T-helper 17 cell (primary cell): ENCODE data around the gene TRIM27. TPM values are rescaled to one million over a fixed set of nuclear protein-coding genes. Genes with fewer than 3 reads are reported as not detected.

ENCODE experiments used
- ATAC-seq: fragments of 150-1000 bp; cut with Tn5 transposase; 2 replicates; pipeline ENCODE4 v1.10.0; 2021; ENCODE audit warnings: mild to moderate bottlenecking, moderate library complexity
- DNase-seq, 3 donors: peaks; one replicate each; pipeline versions ENCODE4 v3.0.0 to v3.0.0-alpha.2; 2020 to 2021
- H3K9me3 ChIP-seq: one replicate; pipeline ENCODE4 v1.7.0; 2013; ENCODE audit warnings: low read length, mild to moderate bottlenecking; ENCODE audit not compliant: control insufficient read depth, poor library complexity, severe bottlenecking
- H3K27ac Mint-ChIP-seq: one replicate; pipeline ENCODE4 v1.8.0; 2022; ENCODE audit warnings: mild to moderate bottlenecking, moderate library complexity, mixed read lengths
- H3K27me3 Mint-ChIP-seq: one replicate; pipeline ENCODE4 v1.8.0; 2022; ENCODE audit warnings: mixed read lengths
- H3K36me3 Mint-ChIP-seq: one replicate; pipeline ENCODE4 v1.8.0; 2022; ENCODE audit warnings: low read depth, mixed read lengths
- H3K4me1 Mint-ChIP-seq: one replicate; pipeline ENCODE4 v1.8.0; 2022; ENCODE audit warnings: mild to moderate bottlenecking, mixed read lengths
- H3K4me3 Mint-ChIP-seq: one replicate; pipeline ENCODE4 v1.8.0; 2022; ENCODE audit warnings: mild to moderate bottlenecking, moderate library complexity, mixed read lengths
- total RNA-seq, 4 donors: library from RNA in 2 of 4; stranded (reverse) in 2 of 4; gene quantifications; one replicate each; pipeline ENCODE4 v1.2.3 and lab custom pipeline; 2022 to 2026

The TRIM27 gene
- total RNA-seq, 2 donors from 2014 or later, result 21.9 to 22.0 TPM

DNA sequence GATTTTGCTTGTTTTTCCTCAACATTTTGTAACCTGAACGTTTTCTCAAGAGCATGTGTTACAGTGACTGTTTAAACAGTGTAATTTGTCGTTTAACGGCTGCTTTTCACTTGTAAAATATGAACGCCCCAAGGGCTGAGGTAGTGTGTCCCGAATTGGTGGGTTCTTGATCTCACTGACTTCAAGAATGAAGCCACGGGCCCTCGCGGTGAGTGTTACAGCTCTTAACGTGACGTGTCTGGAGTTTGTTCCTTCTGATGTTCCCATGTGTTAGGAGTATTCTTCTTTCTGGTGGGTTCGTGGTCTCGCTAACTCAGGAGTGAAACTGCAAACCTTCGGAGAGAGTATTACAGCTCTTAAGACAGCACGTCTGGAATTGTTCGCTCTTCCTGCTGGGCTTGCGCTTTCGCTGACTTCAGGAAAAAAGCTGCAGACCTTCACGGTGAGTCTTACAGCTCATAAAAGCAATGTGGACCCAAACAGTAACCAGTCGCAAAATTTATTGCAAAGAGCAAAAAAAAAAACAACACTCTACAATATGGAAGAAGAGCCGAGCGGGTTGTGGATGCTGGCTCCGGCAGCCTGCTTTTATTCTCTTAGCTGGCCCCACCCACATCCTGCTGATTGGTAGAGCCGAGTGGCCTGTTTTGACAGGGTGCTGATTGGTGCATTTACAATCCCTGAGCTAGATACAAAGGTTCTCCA, 25.1 kb upstream of the TRIM27 start:
- no peak overlapping the region for H3K27ac Mint-ChIP-seq
- H3K36me3 Mint-ChIP-seq, result no peaks in the 10 kb centered on the region
- H3K9me3 ChIP-seq, result no peaks in the 10 kb centered on the region
- H3K4me3 Mint-ChIP-seq, result no peak overlapping the region
- ATAC-seq (no peak), DNase-seq (no peak)
- no peaks in the 10 kb centered on the region for H3K27me3 Mint-ChIP-seq
- H3K4me1 Mint-ChIP-seq, result peaks cover 16% of the 10 kb centered on the region

- no peak for DNase-seq
- no peaks in the 10 kb centered on the region for H3K9me3 ChIP-seq
- no peaks in the 10 kb centered on the region for H3K36me3 Mint-ChIP-seq
- no peak overlapping the region for H3K4me3 Mint-ChIP-seq
- ATAC-seq, result no peak
- H3K4me1 Mint-ChIP-seq, result peaks cover 18% of the 10 kb centered on the region
- no peak overlapping the region for H3K27ac Mint-ChIP-seq
- no peaks in the 10 kb centered on the region for H3K27me3 Mint-ChIP-seq
Measured at GRCh38 chr6:28947831-28948270, 24.1 kb upstream of the TRIM27 start.

DNA sequence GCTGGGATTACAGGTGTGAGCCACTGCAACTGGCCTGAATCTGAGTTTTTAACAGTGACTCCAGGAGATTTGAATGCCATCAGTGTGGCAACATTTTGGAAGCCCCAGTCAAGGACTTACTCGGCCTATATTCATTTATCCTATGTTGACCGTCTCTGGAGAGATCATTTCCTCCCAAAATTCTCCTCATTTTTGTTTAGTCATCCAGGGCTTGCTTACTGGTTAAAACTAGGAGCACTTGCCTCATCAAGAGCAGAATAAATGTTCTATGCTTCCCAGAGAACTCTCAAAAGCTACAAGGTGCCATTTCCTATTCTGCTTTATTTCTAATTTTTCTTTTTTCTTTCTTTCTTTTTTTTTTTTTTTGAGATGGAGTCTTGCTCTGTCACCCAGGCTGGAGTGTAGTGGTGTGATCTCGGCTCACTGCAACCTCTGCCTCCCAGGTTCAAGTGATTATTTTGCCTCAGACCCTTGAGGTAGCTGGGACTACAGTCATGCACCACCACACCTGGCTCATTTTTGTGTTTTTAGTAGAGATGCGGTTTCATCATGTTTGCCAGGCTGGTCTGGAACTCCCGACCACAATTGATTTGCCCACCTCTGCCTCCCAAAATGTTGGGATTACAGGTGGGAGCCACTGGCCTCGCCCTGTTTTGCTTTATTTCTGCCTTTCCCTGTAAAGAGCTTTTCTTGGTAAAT, 23.4 kb upstream of the TRIM27 start:
- DNase-seq (no peak), ATAC-seq (no peak)
- Mint-ChIP-seq H3K4me3 (no peak overlapping the region), H3K27ac (no peak overlapping the region), H3K36me3 (no peaks in the 10 kb centered on the region), H3K4me1 (peaks cover 21% of the 10 kb centered on the region), H3K27me3 (no peaks in the 10 kb centered on the region)
- no peaks in the 10 kb centered on the region for H3K9me3 ChIP-seq

GRCh38 chr6:28945349-28945748, 21.6 kb upstream of the TRIM27 start:
- H3K36me3 Mint-ChIP-seq, result peaks cover 3% of the 10 kb centered on the region
- DNase-seq (no peak), ATAC-seq (no peak)
- H3K4me1 Mint-ChIP-seq, result peaks cover 37% of the 10 kb centered on the region
- H3K9me3 ChIP-seq, result no peaks in the 10 kb centered on the region
- no peak overlapping the region for H3K4me3 Mint-ChIP-seq
- H3K27ac Mint-ChIP-seq, result peak overlapping the region; percentile 95
- H3K27me3 Mint-ChIP-seq, result no peaks in the 10 kb centered on the region

GRCh38 chr6:28944412-28944865, 20.7 kb upstream of the TRIM27 start:
- H3K9me3 ChIP-seq, result no peaks in the 10 kb centered on the region
- Mint-ChIP-seq H3K27ac (peak overlapping the region; percentile 95), H3K36me3 (peaks cover 3% of the 10 kb centered on the region), H3K27me3 (no peaks in the 10 kb centered on the region), H3K4me1 (peaks cover 40% of the 10 kb centered on the region), H3K4me3 (peak overlapping the region; percentile 88)
- DNase-seq (peak in 1 of 3 donors; percentile 46), ATAC-seq (peak; percentile 48)

GRCh38 chr6:28943557-28944411, 20.0 kb upstream of the TRIM27 start:
- H3K36me3 Mint-ChIP-seq, result peaks cover 3% of the 10 kb centered on the region
- H3K4me3 Mint-ChIP-seq, result peak overlapping the region; percentile 88
- no peaks in the 10 kb centered on the region for H3K27me3 Mint-ChIP-seq
- peak in 1 of 3 donors; percentile 40 for DNase-seq
- H3K27ac Mint-ChIP-seq, result peak overlapping the region; percentile 95
- H3K4me1 Mint-ChIP-seq, result peaks cover 40% of the 10 kb centered on the region
- no peaks in the 10 kb centered on the region for H3K9me3 ChIP-seq
- peak; percentile 4 for ATAC-seq

DNA sequence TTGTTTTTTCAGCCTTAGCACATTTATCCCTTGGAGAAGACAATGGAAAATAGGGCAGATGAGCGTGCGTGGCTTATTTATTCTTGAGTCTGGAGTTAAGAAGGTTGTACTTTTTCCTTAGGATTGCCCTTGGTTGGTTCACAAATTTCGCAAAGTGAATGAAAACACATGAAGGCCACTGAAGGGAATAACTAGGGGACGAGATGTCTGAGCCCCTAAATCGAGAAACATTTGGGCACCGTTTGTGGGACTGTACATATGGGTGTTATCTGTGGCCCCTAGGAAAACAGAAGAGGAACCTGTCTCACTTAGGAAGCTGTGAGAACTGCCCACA, 19.4 kb upstream of the TRIM27 start:
- DNase-seq, result no peak
- peaks cover 3% of the 10 kb centered on the region for H3K36me3 Mint-ChIP-seq
- no peaks in the 10 kb centered on the region for H3K27me3 Mint-ChIP-seq
- H3K27ac Mint-ChIP-seq, result peak overlapping the region; percentile 95
- peaks cover 40% of the 10 kb centered on the region for H3K4me1 Mint-ChIP-seq
- peak overlapping the region; percentile 88 for H3K4me3 Mint-ChIP-seq
- ATAC-seq, result no peak
- H3K9me3 ChIP-seq, result no peaks in the 10 kb centered on the region

DNA sequence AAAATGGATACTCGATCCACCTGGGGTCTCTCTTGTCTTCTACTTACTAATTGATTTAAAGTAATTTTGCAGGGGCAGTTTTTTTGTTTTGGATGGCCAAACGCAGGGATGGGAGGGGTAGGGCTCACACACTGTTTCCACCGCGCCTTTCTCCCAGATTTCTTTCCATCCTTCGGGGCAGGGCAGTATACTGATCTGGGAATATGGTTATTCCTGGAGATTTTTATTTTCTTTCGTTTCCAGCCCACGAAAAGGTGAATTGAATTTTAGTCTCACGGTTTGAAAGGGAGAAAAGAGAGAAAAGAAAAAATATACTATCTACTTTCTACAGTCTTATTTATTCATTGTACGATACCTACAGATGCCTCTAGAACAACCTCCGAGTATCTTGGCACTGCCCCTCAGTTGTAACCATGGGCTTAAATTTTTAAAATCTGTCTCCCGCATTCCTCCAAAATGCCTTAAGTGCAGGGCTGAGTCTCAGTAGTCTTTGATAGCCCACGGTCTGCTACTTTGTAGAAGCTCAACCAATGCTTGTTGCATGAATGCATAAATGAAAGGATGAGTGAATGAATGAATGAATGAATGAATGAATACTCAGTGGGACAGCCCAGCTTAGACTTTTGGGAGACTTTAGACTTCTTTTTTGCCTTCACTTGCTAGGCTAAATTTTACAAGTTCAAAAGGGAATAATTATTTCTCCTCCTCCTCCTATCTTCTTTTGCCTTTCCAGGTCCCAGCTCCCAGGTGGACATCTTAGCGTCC, 18.1 kb upstream of the TRIM27 start:
- H3K27ac Mint-ChIP-seq, result peak overlapping the region; percentile 95
- peak overlapping the region; percentile 91 for H3K4me3 Mint-ChIP-seq
- peaks cover 36% of the 10 kb centered on the region for H3K4me1 Mint-ChIP-seq
- H3K36me3 Mint-ChIP-seq, result peaks cover 3% of the 10 kb centered on the region
- no peak for DNase-seq
- no peaks in the 10 kb centered on the region for H3K9me3 ChIP-seq
- no peaks in the 10 kb centered on the region for H3K27me3 Mint-ChIP-seq
- no peak for ATAC-seq

- DNase-seq (peak in 2 of 3 donors; percentile 52 to 53), ATAC-seq (peak; percentile 74)
- H3K27me3 Mint-ChIP-seq, result no peaks in the 10 kb centered on the region
- no peaks in the 10 kb centered on the region for H3K9me3 ChIP-seq
- peaks cover 37% of the 10 kb centered on the region for H3K4me1 Mint-ChIP-seq
- peaks cover 3% of the 10 kb centered on the region for H3K36me3 Mint-ChIP-seq
- peak overlapping the region; percentile 95 for H3K27ac Mint-ChIP-seq
- H3K4me3 Mint-ChIP-seq, result peak overlapping the region; percentile 91
Measured at GRCh38 chr6:28940858-28941683, 17.3 kb upstream of the TRIM27 start.

GRCh38 chr6:28940294-28940857, 16.6 kb upstream of the TRIM27 start:
- ATAC-seq (peak; percentile 26), DNase-seq (no peak)
- H3K9me3 ChIP-seq, result no peaks in the 10 kb centered on the region
- Mint-ChIP-seq H3K36me3 (peaks cover 3% of the 10 kb centered on the region), H3K27me3 (no peaks in the 10 kb centered on the region), H3K4me1 (peaks cover 37% of the 10 kb centered on the region), H3K4me3 (peak overlapping the region; percentile 91), H3K27ac (peak overlapping the region; percentile 95)

DNA sequence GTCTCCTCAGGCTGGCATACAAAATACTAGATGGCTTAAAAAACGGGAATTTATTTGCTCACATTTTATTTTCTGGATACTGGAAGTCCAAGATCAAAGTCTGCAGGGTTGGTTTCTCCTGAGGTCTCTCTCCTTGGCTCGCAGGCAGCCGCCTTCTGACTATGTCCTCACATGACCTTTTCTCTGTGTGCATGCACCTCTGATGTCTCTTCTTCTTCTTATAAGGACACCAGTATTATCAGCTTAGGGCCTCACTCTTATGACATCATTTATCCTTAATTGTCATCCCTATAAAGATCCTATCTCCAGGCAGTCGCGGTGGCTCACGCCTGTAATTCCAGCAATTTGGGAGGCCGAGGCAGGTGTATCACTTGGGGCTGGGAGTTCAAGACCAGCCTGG, 9.3 kb upstream of the TRIM27 start:
- H3K27me3 Mint-ChIP-seq, result peaks cover 8% of the 10 kb centered on the region
- no peak for ATAC-seq
- peaks cover 5% of the 10 kb centered on the region for H3K4me1 Mint-ChIP-seq
- peaks cover 3% of the 10 kb centered on the region for H3K36me3 Mint-ChIP-seq
- DNase-seq, result no peak
- H3K4me3 Mint-ChIP-seq, result no peak overlapping the region
- peak overlapping the region; percentile 70 for H3K27ac Mint-ChIP-seq
- no peaks in the 10 kb centered on the region for H3K9me3 ChIP-seq
